T-helper 9 cell (primary cell): Measurements from ENCODE around the gene POMZP3.
"Not testable (repeated sequence)": the region's sequence is repeated elsewhere in the genome, so short reads cannot be mapped to it uniquely, and the experiment has no call there.

Source experiments
- DNase-seq: peaks from one replicate; pipeline ENCODE4 v3.0.0-alpha.2; 2020
- total RNA-seq, 2 donors: gene quantifications; one replicate each; lab custom pipeline; 2026; lab: John Stamatoyannopoulos, UW

Gene POMZP3
- 4.1 to 6.3 reads per million in 2 donors for total RNA-seq

DNA sequence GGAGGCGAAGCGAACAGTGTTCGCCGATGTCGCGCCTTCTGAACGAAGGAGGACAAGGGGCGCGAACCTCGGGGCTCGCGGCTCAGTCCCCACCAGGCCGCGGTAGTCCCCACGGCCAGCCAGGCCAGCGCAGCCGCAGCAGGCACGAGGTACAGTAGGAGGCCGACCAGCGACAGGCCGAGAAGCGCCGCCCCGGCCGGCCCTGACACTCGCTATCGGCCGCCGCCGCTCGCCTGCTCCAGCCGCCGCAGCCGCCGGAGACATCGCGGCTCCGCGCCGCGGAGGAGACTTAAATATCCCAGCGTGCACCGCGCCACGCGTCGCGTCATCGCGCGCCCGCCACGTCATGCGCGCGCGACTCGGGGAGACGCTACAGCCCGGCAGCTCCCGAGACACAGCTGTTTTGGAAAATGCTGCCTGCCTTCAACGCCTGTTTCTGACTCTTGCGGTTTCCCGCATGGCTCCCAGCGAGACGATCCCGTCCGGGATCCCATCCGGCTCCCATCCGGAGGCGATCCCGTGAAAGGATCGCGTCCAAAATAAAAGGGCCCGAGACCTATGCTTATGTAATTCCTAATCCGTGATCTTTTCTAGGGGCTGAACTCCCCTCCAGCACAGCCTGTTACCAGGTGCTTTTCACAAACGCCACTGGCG, at the start of gene POMZP3:
Gene POMZP3 (minus strand): TSS at position 291 of the 654 bp plus-strand sequence. CDS start 1,215 bp downstream, outside the sequence.
- DNase-seq = peak; percentile 16

DNA sequence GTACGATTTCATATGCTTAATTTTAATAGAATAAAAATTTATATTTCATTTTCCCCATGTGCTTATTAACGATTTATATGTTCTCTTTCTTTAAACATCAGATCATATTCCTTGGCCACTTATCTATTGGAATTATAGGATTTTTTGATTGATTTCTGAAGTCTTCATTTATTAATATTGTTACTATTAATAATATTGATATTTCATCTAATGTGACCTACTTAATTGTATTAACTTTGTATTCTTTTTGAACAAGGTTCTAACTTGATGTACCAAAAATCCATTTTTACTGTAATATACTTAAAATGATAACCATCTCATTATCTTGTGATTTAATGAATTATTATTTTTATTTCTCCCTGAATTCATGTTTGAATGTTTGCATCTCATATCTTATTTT, 48.7 kb upstream of the POMZP3 start:
- not testable (repeated sequence) for DNase-seq

GRCh38 chr7:76673346-76673745, 46.3 kb upstream of the POMZP3 start:
- DNase-seq = not testable (repeated sequence)

DNA sequence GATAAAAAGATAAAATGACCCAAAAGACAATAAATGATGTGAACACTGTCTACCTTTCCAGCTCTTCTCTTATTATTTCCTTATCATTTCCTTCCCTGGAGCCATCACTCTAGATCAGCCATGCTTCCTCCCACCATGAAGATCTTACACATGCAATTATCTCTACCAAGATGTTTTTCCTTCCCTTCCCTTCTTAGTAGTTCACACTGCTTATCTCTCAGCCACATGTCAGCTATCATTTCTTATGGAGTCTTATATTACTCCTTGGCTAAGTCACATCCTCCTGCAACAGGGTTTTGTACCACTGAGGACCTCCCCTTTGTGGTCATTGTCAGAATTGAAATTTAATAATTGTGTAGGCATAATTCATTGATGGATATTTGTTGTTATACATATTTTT, 32.1 kb upstream of the POMZP3 start:
- not testable (repeated sequence) for DNase-seq

DNA sequence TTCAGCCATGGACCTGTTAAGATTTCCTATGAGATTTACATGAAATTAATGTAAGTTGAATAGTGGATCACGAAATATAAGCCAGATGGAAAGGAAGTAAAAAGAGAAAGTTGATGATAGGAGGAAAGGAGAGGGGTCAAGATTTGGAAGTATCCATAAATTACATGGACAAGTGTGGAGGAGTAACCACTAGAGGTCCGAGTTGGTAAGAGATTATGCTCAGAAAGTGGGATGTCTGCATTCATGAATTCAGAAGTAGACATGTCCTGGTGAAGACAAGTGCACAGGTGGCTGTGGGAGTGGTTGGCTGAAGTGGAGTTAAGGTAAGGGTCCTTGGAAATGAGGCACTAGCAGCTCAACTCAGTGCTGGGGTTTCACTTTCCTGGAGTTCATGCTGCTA, 29.3 kb upstream of the POMZP3 start:
- DNase-seq = not testable (repeated sequence)

GRCh38 chr7:76642620-76643019, 15.5 kb upstream of the POMZP3 start:
- not testable (repeated sequence) for DNase-seq

GRCh38 chr7:76637061-76637691, 10.1 kb upstream of the POMZP3 start:
- DNase-seq = not testable (repeated sequence)

- peak; percentile 15 for DNase-seq
These were observed 498 bp downstream of the POMZP3 start for GRCh38 chr7:76626581-76626980.

GRCh38 chr7:76619439-76620190, 7.5 kb downstream of the POMZP3 start:
- not testable (repeated sequence) for DNase-seq

DNA sequence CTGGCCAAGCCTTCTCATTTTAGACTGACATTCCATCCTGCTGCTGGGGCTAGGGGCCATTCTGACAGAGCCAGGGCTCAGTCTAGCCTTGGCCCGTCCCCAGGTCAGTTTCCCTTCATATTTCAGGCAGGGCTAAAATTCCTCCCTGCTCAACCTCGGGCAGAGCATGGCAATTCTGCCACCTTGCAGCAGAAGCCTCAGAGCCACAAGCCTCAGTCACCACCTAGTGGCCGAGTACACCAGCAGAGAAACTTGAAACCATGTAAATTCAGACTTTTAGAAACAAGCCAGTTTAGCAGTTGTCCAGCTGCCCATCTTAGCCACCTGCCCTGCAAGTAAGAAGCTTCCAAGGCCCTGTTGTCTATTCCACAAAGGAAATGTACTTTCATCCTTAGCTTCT, 13.3 kb downstream of the POMZP3 start:
- DNase-seq = not testable (repeated sequence)

DNA sequence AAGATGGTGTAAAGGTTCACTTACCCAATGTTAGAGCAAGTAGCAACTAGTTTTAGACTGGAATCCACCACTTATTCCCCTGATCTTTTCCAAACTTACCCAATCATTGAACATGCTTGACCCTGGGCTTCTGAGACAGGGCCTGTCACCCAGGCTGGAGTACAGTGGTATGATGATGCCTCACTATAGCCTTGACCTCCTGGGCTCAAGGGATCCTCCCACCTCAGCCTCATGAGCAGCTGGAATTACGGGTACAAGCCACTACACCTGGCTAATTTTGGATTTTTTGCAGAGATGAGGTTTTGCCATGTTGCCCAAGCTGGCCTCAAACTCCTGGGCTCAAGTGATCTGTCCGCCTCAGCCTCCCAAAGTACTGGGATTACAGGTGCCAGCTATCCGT, 14.8 kb downstream of the POMZP3 start:
- not testable (repeated sequence) for DNase-seq

- not testable (repeated sequence) for DNase-seq
These were observed 17.2 kb downstream of the POMZP3 start for GRCh38 chr7:76609864-76610263.

- not testable (repeated sequence) for DNase-seq
These were observed 18.6 kb downstream of the POMZP3 start for GRCh38 chr7:76608469-76608868.

GRCh38 chr7:76606027-76606426, 21.1 kb downstream of the POMZP3 start:
- DNase-seq = not testable (repeated sequence)

DNA sequence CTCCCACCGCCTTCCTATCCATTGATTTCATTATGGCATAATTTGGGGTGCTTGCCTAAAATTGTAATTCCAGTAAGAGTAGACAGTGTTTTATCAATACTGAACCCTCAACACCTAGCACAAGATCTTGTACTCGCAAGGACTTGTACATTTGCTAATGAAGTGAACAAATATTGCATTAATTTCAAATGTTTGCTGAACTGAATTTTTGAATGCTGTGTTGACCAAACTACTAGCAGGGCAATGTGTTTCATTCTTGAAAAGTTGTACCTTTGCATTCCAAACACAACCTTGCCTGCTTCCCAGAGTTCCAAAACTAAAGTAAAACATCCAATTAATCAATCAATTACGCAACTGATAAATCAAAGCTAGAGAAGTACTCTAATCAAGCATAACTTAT, 26.4 kb downstream of the POMZP3 start:
- not testable (repeated sequence) for DNase-seq

GRCh38 chr7:76600116-76600482, 27.0 kb downstream of the POMZP3 start:
- not testable (repeated sequence) for DNase-seq

GRCh38 chr7:76598590-76599264, 28.4 kb downstream of the POMZP3 start:
- DNase-seq = not testable (repeated sequence)

DNA sequence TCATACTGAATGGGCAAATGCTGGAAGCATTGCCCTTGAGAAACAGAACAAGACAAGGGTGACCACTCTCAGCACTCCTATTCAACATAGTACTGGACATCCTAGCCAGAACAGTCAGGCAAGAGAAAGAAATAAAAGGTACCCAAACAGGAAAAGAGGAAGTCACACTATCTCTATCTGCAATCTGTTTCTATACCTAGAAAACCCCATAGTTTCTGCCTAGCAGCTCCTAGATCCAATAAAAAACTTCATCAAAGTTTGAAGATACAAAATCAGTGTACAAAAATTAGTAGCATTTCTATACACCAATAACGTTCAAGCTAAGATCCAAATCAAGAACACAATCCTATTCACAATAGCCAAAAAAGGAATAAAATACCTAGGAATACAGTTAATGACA, 29.8 kb downstream of the POMZP3 start:
- DNase-seq = not testable (repeated sequence)

GRCh38 chr7:76592694-76593093, 34.4 kb downstream of the POMZP3 start:
- not testable (repeated sequence) for DNase-seq

GRCh38 chr7:76591602-76592304, 35.3 kb downstream of the POMZP3 start:
- not testable (repeated sequence) for DNase-seq

DNA sequence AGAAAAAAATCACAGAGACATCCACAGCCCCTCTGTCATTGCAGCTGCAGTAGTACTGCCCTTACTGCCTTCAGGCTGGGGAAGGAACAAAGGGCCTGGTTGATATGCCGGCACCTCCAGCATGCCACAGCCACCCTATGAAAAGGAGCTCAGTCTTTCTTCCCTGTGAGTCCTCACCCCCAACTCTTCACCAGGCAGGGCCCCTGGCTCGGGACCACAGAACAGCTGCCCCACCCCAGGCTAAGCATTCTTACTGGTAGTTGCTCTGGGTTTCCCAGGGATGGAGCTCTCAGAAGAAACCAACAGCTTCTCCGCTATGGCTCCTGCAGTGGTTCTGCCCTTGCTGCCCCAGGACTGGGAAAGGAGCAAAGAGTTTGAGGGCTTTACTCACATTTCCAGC, 36.0 kb downstream of the POMZP3 start:
- DNase-seq = not testable (repeated sequence)

GRCh38 chr7:76588586-76588985, 38.5 kb downstream of the POMZP3 start:
- not testable (repeated sequence) for DNase-seq
